ENCODE data around the gene PPP2R3B. TPM values are rescaled to one million over a fixed set of nuclear protein-coding genes. Genes with fewer than 3 reads are reported as not detected.

Gene PPP2R3B
- total RNA-seq, 2 donors from 2014 or later = 20.6 to 73.2 TPM

DNA sequence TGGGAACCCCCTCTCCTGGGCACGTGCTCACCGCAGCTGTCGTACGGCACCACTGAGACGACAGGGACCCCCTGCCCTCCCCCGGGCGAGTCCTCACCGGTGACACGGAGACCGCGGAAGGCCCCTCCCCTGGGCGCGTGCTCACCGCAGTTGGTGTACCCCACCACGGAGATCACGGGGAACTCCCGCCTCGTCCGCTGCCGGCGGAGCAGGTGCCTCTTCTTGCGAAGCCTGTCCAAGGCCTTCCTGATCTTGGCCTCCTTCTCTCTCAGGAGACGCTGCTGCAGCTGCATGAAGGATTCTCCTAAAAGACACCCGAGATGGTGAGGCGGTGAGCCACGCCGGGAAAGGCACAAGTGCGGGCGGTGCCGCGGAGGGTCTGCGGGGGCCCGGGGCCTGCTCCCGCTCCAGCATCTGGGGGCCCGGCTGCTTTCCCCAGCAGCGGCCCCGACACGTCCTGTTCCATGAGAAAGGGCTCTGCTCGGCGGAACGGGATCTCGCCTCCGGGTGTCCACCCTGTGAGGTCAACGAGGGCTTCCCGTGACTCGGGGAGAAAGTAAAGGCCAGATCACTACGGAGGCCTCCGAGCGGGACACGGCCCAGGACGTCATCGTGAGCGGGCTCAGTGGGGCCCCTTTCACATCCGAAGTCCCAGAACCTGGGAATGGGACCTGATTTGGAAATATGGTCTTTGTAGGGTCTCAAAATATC lies 73.9 kb downstream of the PPP2R3B start:
- no peak for TF ChIP-seq POLR2AphosphoS5 (IDR thresholded peaks at IDR 0.05)
- TF ChIP-seq, protein P1, sequence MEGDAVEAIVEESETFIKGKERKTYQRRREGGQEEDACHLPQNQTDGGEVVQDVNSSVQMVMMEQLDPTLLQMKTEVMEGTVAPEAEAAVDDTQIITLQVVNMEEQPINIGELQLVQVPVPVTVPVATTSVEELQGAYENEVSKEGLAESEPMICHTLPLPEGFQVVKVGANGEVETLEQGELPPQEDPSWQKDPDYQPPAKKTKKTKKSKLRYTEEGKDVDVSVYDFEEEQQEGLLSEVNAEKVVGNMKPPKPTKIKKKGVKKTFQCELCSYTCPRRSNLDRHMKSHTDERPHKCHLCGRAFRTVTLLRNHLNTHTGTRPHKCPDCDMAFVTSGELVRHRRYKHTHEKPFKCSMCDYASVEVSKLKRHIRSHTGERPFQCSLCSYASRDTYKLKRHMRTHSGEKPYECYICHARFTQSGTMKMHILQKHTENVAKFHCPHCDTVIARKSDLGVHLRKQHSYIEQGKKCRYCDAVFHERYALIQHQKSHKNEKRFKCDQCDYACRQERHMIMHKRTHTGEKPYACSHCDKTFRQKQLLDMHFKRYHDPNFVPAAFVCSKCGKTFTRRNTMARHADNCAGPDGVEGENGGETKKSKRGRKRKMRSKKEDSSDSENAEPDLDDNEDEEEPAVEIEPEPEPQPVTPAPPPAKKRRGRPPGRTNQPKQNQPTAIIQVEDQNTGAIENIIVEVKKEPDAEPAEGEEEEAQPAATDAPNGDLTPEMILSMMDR (IDR thresholded peaks at IDR 0.05) = no peak
- no peak for TF ChIP-seq POLR2A (IDR thresholded peaks at IDR 0.05)
- H3K4me1 ChIP-seq (replicated peaks) = no peaks in the 10 kb centered on the region
- peaks cover 5 to 7% of the 10 kb centered on the region in 2 donors for H3K36me3 ChIP-seq
- H3K4me3 ChIP-seq = no peak overlapping the region
- intact Hi-C loops (cut with DNase I) = no loop called here
- no peak for DNase-seq (ENCODE audit: low spot score)
- H3K27ac ChIP-seq = no peak overlapping the region
- no peaks in the 10 kb centered on the region for H3K9me3 ChIP-seq
- no peaks in the 10 kb centered on the region for H3K27me3 ChIP-seq (replicated peaks; ENCODE audit: insufficient read depth)
- WGBS = 93% methylated on average over 53 of the region's 54 CpGs

- Histone ChIP-seq H3K4me3 (no peak overlapping the region), H3K27ac (no peak overlapping the region), H3K27me3 (replicated peaks; ENCODE audit: insufficient read depth) (no peaks in the 10 kb centered on the region), H3K4me1 (replicated peaks) (no peaks in the 10 kb centered on the region), H3K9me3 (no peaks in the 10 kb centered on the region), H3K36me3 (peaks cover 9 to 15% of the 10 kb centered on the region in 2 donors)
- 97% methylated on average over 66 of the region's 69 CpGs for WGBS
- intact Hi-C loops (cut with DNase I) = no loop called here
- no peak for DNase-seq (ENCODE audit: low spot score)
- TF ChIP-seq POLR2AphosphoS5 (IDR thresholded peaks at IDR 0.05) (no peak), POLR2A (IDR thresholded peaks at IDR 0.05) (no peak)
- TF ChIP-seq, protein P1 (IDR thresholded peaks at IDR 0.05) = no peak
These were observed 75.3 kb downstream of the PPP2R3B start for GRCh38 chrX:311156-312129.

- intact Hi-C loops (cut with DNase I) = no loop called here
- Histone ChIP-seq H3K4me1 (replicated peaks) (no peaks in the 10 kb centered on the region), H3K36me3 (peaks cover 9 to 15% of the 10 kb centered on the region in 2 donors), H3K27ac (no peak overlapping the region), H3K9me3 (no peaks in the 10 kb centered on the region), H3K4me3 (no peak overlapping the region), H3K27me3 (replicated peaks; ENCODE audit: insufficient read depth) (no peaks in the 10 kb centered on the region)
- DNase-seq (ENCODE audit: low spot score) = no peak
- 94% methylated on average over 20 of the region's 25 CpGs for WGBS
- no peak for TF ChIP-seq POLR2AphosphoS5 (IDR thresholded peaks at IDR 0.05)
These were observed 76.0 kb downstream of the PPP2R3B start for GRCh38 chrX:310621-311155.

GRCh38 chrX:308821-309520 lies 77.7 kb downstream of the PPP2R3B start:
- WGBS = 94% methylated on average over 30 of the region's 30 CpGs
- no peak for TF ChIP-seq POLR2AphosphoS5 (IDR thresholded peaks at IDR 0.05)
- no peak for TF ChIP-seq POLR2A (IDR thresholded peaks at IDR 0.05)
- TF ChIP-seq, protein P1 (IDR thresholded peaks at IDR 0.05) = no peak
- H3K36me3 ChIP-seq = peaks cover 9 to 15% of the 10 kb centered on the region in 2 donors
- H3K4me3 ChIP-seq = no peak overlapping the region
- intact Hi-C loops (cut with DNase I) = no loop called here
- no peaks in the 10 kb centered on the region for H3K27me3 ChIP-seq (replicated peaks; ENCODE audit: insufficient read depth)
- DNase-seq (ENCODE audit: low spot score) = no peak
- H3K9me3 ChIP-seq = no peaks in the 10 kb centered on the region
- H3K27ac ChIP-seq = no peak overlapping the region
- no peaks in the 10 kb centered on the region for H3K4me1 ChIP-seq (replicated peaks)
